ENCODE measurements around the gene TBR1. TPM values are rescaled to one million over a fixed set of nuclear protein-coding genes. Genes with fewer than 3 reads are reported as not detected.

The TBR1 gene
- total and polyA plus RNA-seq, 2 donors (not counting 3 experiments of a cell fraction or from before 2014, with no cell fraction given) = 0.11 to 0.14 TPM

DNA sequence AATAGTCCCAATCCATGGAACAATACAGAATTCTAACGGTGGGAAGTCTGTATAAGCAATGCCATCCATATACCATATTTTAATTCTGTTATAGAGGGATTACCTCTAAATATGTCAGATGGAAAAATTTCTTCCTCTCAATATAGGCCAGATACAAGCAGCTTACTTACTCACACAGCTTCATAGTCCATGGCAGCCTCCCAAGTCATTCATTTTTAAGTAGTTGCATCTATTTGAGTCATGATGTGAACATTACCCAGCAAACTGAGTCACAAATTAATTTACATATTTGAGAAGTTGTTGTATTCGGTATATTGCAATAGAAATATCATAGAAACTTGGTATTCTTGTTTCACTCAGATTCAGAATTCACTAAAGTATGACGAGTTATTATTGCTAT is 20.3 kb downstream of the TBR1 start:
- intact Hi-C loops (cut with micrococcal nuclease) (no loop called here), dilution Hi-C loops (cut with MboI; ENCODE audit: extremely low pct_ligation_motif_present, low sequenced_read_pairs) (no loop called here)
- Histone ChIP-seq H3K9ac (replicated peaks; ENCODE audit: extremely low read depth, insufficient read depth, low read length) (no peak overlapping the region), H3K4me1 (ENCODE audit: control insufficient read depth, extremely low read depth, insufficient read depth, low read length) (no peaks in the 10 kb centered on the region), H3K9me3 (replicated peaks; ENCODE audit: control insufficient read depth, insufficient read depth, low read length) (no peaks in the 10 kb centered on the region), H3K9me1 (replicated peaks; ENCODE audit: control insufficient read depth, extremely low read depth, insufficient read depth, low read length) (no peaks in the 10 kb centered on the region), H4K20me1 (replicated peaks; ENCODE audit: control insufficient read depth, extremely low read depth, insufficient read depth, low read length) (no peaks in the 10 kb centered on the region), H3K4me3 (replicated peaks in 1 of 3; ENCODE audit: insufficient read depth in 1 of 3, low read depth in 1 of 3, low read length in 3 of 3) (no peak overlapping the region), H3K79me2 (ENCODE audit: control insufficient read depth, insufficient read depth, low read length) (no peaks in the 10 kb centered on the region), H2AFZ (ENCODE audit: low read depth, low read length) (no peak overlapping the region), H3K27me3 (ENCODE audit: control insufficient read depth in 2 of 2, insufficient read depth in 2 of 2, low read length in 2 of 2) (peaks cover 28 to 73% of the 10 kb centered on the region in 2 experiments), H3K36me3 (ENCODE audit: control insufficient read depth in 2 of 2, extremely low read depth in 1 of 2, insufficient read depth in 2 of 2, low read length in 2 of 2) (no peaks in the 10 kb centered on the region), H3K27ac (ENCODE audit: insufficient read depth, low read depth, low read length) (no peak overlapping the region), H3K4me2 (ENCODE audit: insufficient read depth, low read length) (no peak overlapping the region)
- TF ChIP-seq GATA2 (IDR thresholded peaks at IDR 0.05; ENCODE audit: insufficient read depth, insufficient read length, low read depth, low read length) (no peak), POLR2A (IDR thresholded peaks at IDR 0.05; ENCODE audit: low read depth, low read length) (no peak), MYC (IDR thresholded peaks at IDR 0.05; ENCODE audit: low read depth, low read length) (no peak), POLR2AphosphoS5 (IDR thresholded peaks at IDR 0.05; ENCODE audit: insufficient read depth, low read depth, low read length) (no peak), FOS (IDR thresholded peaks at IDR 0.05; ENCODE audit: borderline replicate concordance, insufficient read depth, low read length) (no peak), JUN (IDR thresholded peaks at IDR 0.05; ENCODE audit: borderline replicate concordance, insufficient read depth, insufficient read length, low read depth) (no peak), EZH2 (IDR thresholded peaks at IDR 0.05; ENCODE audit: borderline replicate concordance, low read depth, low read length, severe bottlenecking) (no peak)
- TF ChIP-seq, protein P1, sequence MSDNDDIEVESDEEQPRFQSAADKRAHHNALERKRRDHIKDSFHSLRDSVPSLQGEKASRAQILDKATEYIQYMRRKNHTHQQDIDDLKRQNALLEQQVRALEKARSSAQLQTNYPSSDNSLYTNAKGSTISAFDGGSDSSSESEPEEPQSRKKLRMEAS (IDR thresholded peaks at IDR 0.05; ENCODE audit: insufficient read depth, insufficient read length) = no peak
- TF ChIP-seq, protein P2, sequence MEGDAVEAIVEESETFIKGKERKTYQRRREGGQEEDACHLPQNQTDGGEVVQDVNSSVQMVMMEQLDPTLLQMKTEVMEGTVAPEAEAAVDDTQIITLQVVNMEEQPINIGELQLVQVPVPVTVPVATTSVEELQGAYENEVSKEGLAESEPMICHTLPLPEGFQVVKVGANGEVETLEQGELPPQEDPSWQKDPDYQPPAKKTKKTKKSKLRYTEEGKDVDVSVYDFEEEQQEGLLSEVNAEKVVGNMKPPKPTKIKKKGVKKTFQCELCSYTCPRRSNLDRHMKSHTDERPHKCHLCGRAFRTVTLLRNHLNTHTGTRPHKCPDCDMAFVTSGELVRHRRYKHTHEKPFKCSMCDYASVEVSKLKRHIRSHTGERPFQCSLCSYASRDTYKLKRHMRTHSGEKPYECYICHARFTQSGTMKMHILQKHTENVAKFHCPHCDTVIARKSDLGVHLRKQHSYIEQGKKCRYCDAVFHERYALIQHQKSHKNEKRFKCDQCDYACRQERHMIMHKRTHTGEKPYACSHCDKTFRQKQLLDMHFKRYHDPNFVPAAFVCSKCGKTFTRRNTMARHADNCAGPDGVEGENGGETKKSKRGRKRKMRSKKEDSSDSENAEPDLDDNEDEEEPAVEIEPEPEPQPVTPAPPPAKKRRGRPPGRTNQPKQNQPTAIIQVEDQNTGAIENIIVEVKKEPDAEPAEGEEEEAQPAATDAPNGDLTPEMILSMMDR (IDR thresholded peaks at IDR 0.05; ENCODE audit: extremely low read depth in 1 of 2, insufficient read depth in 1 of 2, low read depth in 1 of 2, low read length in 2 of 2) = no peak
- ChIA-PET CTCF (interaction anchor here (0.8 kb wide), 1 partner anchor 11 kb away, joined by 3 read pairs; no protein-coding TSS in a partner anchor), POLR2A (no interaction called here)
- no peak for DNase-seq (ENCODE audit: low read depth, low spot score)
- FAIRE-seq = no peak
- BruUV-seq (replicated peaks) = no TSS peak

Measured in endothelial cell of umbilical vein (primary cell).